GM23248 (cell line): Measurements from ENCODE around the gene PHACTR3.

ENCODE experiments used
- EZH2 ChIP-seq: fragments of 200-600 bp; sonication (generic); IDR thresholded peaks from 2 replicates; pipeline ENCODE4 v1.6.1; 2018; ENCODE audit warnings: antibody characterized with exemption, mild to moderate bottlenecking; ENCODE audit not compliant: insufficient read depth, poor library complexity, severe bottlenecking
- EZH2phosphoT487 ChIP-seq: fragments of 200-600 bp; sonication (generic); IDR thresholded peaks from 2 replicates; pipeline ENCODE4 v1.6.1; 2018; ENCODE audit warnings: antibody characterized with exemption, moderate library complexity, mild to moderate bottlenecking, low read depth; ENCODE audit not compliant: insufficient read depth

GRCh38 chr20:59574308-59574707 lies 30.0 kb upstream of the PHACTR3 start:
- TF ChIP-seq EZH2phosphoT487 (no peak), EZH2 (no peak)
